Measurements from ENCODE around the gene CWC25. TPM values are rescaled to one million over a fixed set of nuclear protein-coding genes. Genes with fewer than 3 reads are reported as not detected.
A peak's percentile ranks its signal among the peaks of the same experiment; 100 is the strongest.

The CWC25 gene
- total RNA-seq, result 10 to 100 TPM; 27.2 to 30.5 TPM

- ChIA-PET CTCF (interaction anchor here (0.6 to 1.3 kb wide), 3 partner anchors 28 to 372 kb away, joined by 3 to 4 read pairs (median 3); no protein-coding TSS in a partner anchor), POLR2A (interaction anchor here (1.3 kb wide), 1 partner anchor 29 kb away, joined by 5 read pairs; the partner anchor contains the start of gene RPL23)
- H3K27ac Mint-ChIP-seq, result peak within 1 kb of the TSS; percentile 99
- H3K36me3 Mint-ChIP-seq (ENCODE audit: low read depth), result peaks cover 14% of the 10 kb centered on the region
- peak within 1 kb of the TSS; percentile 95 for H3K4me3 Mint-ChIP-seq
- peaks cover 36% of the 10 kb centered on the region for H3K4me1 Mint-ChIP-seq
- no peaks in the 10 kb centered on the region for H3K27me3 Mint-ChIP-seq
- DNase-seq, result peak; percentile 94
- no peaks in the 10 kb centered on the region for H3K9me3 Mint-ChIP-seq
Observed at GRCh38 chr17:38824899-38825761, at the start of gene CWC25. Gene CWC25 (minus strand): TSS chr17:38825321. CDS start chr17:38825183, 138 bp downstream.

- H3K27ac Mint-ChIP-seq, result peak overlapping the region; percentile 57
- no peaks in the 10 kb centered on the region for H3K9me3 Mint-ChIP-seq
- ChIA-PET POLR2A (no interaction called here), CTCF (interaction anchor here (1.2 to 2.8 kb wide), 4 partner anchors 9 to 25 kb away, joined by 3 to 11 read pairs (median 4); no protein-coding TSS in a partner anchor)
- no peak for DNase-seq
- no peak overlapping the region for H3K4me3 Mint-ChIP-seq
- peaks cover 26% of the 10 kb centered on the region for H3K36me3 Mint-ChIP-seq (ENCODE audit: low read depth)
- peaks cover 74% of the 10 kb centered on the region for H3K4me1 Mint-ChIP-seq
- no peaks in the 10 kb centered on the region for H3K27me3 Mint-ChIP-seq
Observed at GRCh38 chr17:38873640-38874380, 48.7 kb upstream of the CWC25 start.

DNA sequence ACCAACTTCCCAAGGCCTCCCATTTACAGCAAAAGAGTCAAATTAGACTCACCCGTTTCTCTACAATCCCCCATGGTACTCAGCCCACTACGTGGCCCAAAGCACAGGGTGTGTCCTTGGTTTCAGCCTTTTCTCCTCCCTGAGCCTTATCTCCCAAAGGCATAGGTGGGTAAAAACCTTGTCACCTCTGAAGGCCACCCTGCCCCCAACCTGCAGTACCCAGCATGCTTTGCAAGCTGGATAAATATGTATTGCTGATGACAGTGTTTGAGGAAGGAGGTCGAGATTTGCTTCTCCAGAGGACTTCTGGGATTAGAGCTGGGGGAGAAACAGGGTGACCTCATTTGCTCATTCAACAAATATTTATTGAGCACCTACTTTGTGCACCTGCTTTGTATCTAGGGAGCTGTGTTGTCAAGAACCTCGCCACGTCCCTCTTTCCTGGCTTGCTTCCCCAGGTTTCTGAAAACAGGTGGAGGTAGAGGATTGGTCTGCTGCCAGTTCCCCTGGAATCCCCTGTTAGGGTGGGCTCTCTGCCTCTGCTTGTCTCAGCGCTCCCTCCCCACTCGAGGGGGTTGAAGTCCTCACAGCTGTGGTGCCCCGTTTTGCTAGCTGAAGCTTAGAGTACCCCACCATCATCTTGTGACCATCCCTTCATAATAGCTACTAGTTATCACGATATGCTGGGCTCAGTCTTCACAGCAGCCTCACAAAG, 47.7 kb upstream of the CWC25 start:
- CTCF ChIA-PET, result interaction anchor here (1.1 to 2.8 kb wide), 7 partner anchors 10 to 280 kb away, joined by 3 to 11 read pairs (median 4); no protein-coding TSS in a partner anchor
- Mint-ChIP-seq H3K36me3 (ENCODE audit: low read depth) (peaks cover 16% of the 10 kb centered on the region), H3K27me3 (no peaks in the 10 kb centered on the region), H3K4me1 (peaks cover 74% of the 10 kb centered on the region), H3K27ac (peak overlapping the region; percentile 26), H3K4me3 (peak overlapping the region; percentile 90), H3K9me3 (no peaks in the 10 kb centered on the region)
- POLR2A ChIA-PET, result no interaction called here
- no peak for DNase-seq

- CTCF ChIA-PET, result interaction anchor here (0.6 to 3.3 kb wide), 10 partner anchors 10 to 534 kb away, joined by 3 to 16 read pairs (median 5); partner anchors contain the start of gene RPL23
- peak overlapping the region; percentile 90 for H3K4me3 Mint-ChIP-seq
- H3K27me3 Mint-ChIP-seq, result no peaks in the 10 kb centered on the region
- H3K27ac Mint-ChIP-seq, result peak overlapping the region; percentile 88
- peak; percentile 19 for DNase-seq
- no peaks in the 10 kb centered on the region for H3K9me3 Mint-ChIP-seq
- H3K4me1 Mint-ChIP-seq, result peaks cover 72% of the 10 kb centered on the region
- POLR2A ChIA-PET, result interaction anchor here (0.6 to 1.0 kb wide), 2 partner anchors 18 to 1027 kb away, joined by 3 to 4 read pairs; no protein-coding TSS in a partner anchor
- H3K36me3 Mint-ChIP-seq (ENCODE audit: low read depth), result peaks cover 10% of the 10 kb centered on the region
Observed at GRCh38 chr17:38872027-38872511, 46.9 kb upstream of the CWC25 start.

GRCh38 chr17:38871247-38872015, 46.3 kb upstream of the CWC25 start:
- Mint-ChIP-seq H3K4me3 (peak overlapping the region; percentile 90), H3K9me3 (no peaks in the 10 kb centered on the region), H3K4me1 (peaks cover 66% of the 10 kb centered on the region), H3K36me3 (ENCODE audit: low read depth) (peaks cover 10% of the 10 kb centered on the region), H3K27me3 (no peaks in the 10 kb centered on the region), H3K27ac (peak overlapping the region; percentile 88)
- ChIA-PET POLR2A (interaction anchor here (0.6 to 1.0 kb wide), 3 partner anchors 11 to 1027 kb away, joined by 3 to 4 read pairs (median 3); no protein-coding TSS in a partner anchor), CTCF (interaction anchor here (0.5 to 3.3 kb wide), 12 partner anchors 10 to 535 kb away, joined by 3 to 16 read pairs (median 3); partner anchors contain the start of gene RPL23)
- peak; percentile 84 for DNase-seq

DNA sequence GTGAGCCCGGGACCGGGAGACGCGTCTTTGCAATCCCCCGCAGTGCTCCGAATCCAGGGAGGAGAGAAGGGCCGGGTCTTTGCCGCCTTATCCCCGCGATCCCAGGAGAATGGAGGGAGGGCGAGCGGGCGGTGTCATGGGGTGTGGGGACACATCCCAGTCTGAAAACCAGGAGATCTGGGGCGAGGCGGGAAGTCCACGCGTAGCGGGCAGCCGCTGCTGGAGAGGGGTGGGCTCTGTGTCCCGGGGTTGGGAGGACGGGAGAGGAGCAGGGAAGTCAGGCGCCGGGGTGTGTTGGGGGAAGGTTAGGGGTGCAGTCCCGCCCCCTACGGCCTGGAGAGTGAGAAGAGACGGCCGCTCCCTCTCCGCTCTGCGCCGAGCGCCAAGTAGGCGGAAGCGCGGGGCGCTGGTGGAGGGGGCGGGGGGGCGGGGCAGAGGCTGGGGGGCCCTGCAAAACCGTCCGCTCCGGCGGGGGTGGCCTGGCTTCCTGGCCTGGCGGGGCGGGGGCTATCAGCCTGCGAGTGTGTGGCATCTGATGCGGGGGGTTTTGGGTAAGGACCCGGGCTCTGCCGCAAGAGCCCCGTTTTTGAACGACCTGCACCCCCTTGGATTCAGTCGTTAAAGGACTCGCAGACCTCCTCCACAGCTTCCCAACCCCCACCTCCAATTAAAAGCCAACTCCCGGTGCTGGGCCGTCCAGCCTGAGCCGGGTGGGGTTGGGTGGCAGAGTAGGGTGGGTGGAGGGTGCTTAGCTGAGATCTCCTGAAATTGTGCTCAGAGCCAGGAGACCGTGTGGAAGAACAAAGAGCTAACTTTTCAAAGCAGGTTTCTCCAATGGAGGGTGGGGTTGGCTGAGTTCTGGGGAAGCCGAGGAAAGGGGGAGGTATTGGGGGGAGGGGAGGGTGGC, 45.4 kb upstream of the CWC25 start:
- CTCF ChIA-PET, result interaction anchor here (0.5 to 3.3 kb wide), 11 partner anchors 9 to 304 kb away, joined by 3 to 16 read pairs (median 3); partner anchors contain the start of gene RPL23
- POLR2A ChIA-PET, result interaction anchor here (0.6 to 1.0 kb wide), 3 partner anchors 10 to 16 kb away, joined by 3 to 6 read pairs (median 3); no protein-coding TSS in a partner anchor

GRCh38 chr17:38869526-38870258, 44.6 kb upstream of the CWC25 start, which contains the start of gene LASP1:
Gene LASP1 (plus strand): TSS chr17:38870058. CDS start chr17:38870190, 132 bp downstream.
- Mint-ChIP-seq H3K27me3 (no peaks in the 10 kb centered on the region), H3K27ac (peak within 1 kb of the TSS; percentile 96), H3K4me1 (peaks cover 54% of the 10 kb centered on the region), H3K36me3 (ENCODE audit: low read depth) (peaks cover 10% of the 10 kb centered on the region), H3K4me3 (peak within 1 kb of the TSS; percentile 90), H3K9me3 (no peaks in the 10 kb centered on the region)
- peak; percentile 85 for DNase-seq
- ChIA-PET POLR2A (interaction anchor here (0.7 kb wide), 1 partner anchor 16 kb away, joined by 6 read pairs; no protein-coding TSS in a partner anchor), CTCF (interaction anchor here (0.7 to 3.3 kb wide), 8 partner anchors 8 to 305 kb away, joined by 3 to 16 read pairs (median 3); partner anchors contain the start of gene RPL23)

More for the DNA sequence above, 45.4 kb upstream of the CWC25 start:
- DNase-seq, result peak; percentile 80
- H3K27me3 Mint-ChIP-seq, result no peaks in the 10 kb centered on the region
- H3K4me1 Mint-ChIP-seq, result peaks cover 62% of the 10 kb centered on the region
- peak overlapping the region; percentile 91 for H3K27ac Mint-ChIP-seq
- peaks cover 10% of the 10 kb centered on the region for H3K36me3 Mint-ChIP-seq (ENCODE audit: low read depth)
- H3K9me3 Mint-ChIP-seq, result no peaks in the 10 kb centered on the region
- peak overlapping the region; percentile 90 for H3K4me3 Mint-ChIP-seq

DNA sequence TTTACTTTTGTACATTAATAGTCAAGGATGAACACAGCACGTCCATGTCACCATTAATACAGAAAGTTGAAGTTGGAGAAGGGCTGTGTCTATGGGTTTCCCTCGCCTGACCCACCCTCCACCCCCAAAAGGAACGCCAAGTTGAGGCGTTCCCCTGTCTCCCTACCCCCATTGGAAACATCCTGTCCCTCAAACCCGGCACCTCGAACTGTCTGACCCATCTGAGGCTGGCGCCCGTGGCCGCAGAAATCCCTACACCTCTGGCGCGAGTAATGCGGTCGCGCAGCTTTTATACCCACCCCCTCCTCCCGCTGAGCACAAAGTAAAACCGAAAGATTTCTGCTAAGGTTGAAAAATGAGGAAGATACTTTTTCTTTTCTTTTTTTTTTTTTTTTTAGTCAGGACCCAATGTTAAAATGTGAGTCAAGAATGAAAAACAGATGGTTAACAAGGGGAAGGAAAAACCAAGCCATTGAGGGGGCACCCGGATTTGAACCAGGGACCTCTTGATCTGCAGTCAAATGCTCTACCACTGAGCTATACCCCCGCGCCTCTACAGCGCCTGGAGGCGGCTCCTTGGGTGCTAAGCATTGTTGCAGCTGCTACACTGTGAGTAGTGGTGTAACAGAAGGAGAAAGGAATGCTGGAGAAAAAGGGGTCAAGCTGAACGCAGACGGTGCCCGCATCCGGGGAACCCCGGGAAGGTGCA, 43.9 kb upstream of the CWC25 start:
- Mint-ChIP-seq H3K9me3 (no peaks in the 10 kb centered on the region), H3K4me3 (peak overlapping the region; percentile 90), H3K27ac (peak overlapping the region; percentile 96), H3K27me3 (no peaks in the 10 kb centered on the region), H3K36me3 (ENCODE audit: low read depth) (peaks cover 10% of the 10 kb centered on the region), H3K4me1 (peaks cover 47% of the 10 kb centered on the region)
- DNase-seq, result peak; percentile 86
- CTCF ChIA-PET, result interaction anchor here (0.6 to 3.3 kb wide), 11 partner anchors 9 to 311 kb away, joined by 3 to 16 read pairs (median 3); partner anchors contain the start of gene RPL23
- POLR2A ChIA-PET, result no interaction called here
